ENCODE data around the gene NGLY1. TPM values are rescaled to one million over a fixed set of nuclear protein-coding genes. Genes with fewer than 3 reads are reported as not detected.

The NGLY1 gene
- total and polyA plus RNA-seq, 9 of the 15 experiments (the other 6 are each of a cell fraction or from before 2014, with no cell fraction given): 52.2 to 124 (median 87.6) TPM

- no peak overlapping the region for H3K4me3 ChIP-seq
- 0% methylated on average over 1 of the region's 1 CpG for WGBS (ENCODE audit: insufficient coverage, low coverage, missing lambda C conversion rate)
- FAIRE-seq (no peak), ATAC-seq (no peak), DNase-seq (ENCODE audit: extremely low read depth in 1 of 4, low spot score in 3 of 4) (no peak)
- in situ Hi-C loops (cut with MboI) (no loop called here), intact Hi-C loops (cut with micrococcal nuclease) (no loop called here)
- no peak overlapping the region for H3K4me2 ChIP-seq (ENCODE audit: insufficient read depth, low read length)
- BruUV-seq (replicated peaks): no TSS peak
- no peaks in the 10 kb centered on the region for H3K9me1 ChIP-seq (ENCODE audit: control insufficient read depth, insufficient read depth, low read length)
- H3K27ac ChIP-seq (ENCODE audit: extremely low read depth, low read depth, low read length): no peak overlapping the region
- no peaks in the 10 kb centered on the region for H3K9me3 ChIP-seq (replicated peaks; ENCODE audit: control insufficient read depth, insufficient read depth, low read depth, low read length)
- no peak overlapping the region for H3K9ac ChIP-seq (ENCODE audit: insufficient read depth in 1 of 2, low read depth in 2 of 2, low read length in 2 of 2)
- H3K79me2 ChIP-seq (ENCODE audit: control insufficient read depth, insufficient read depth, low read length): no peaks in the 10 kb centered on the region
- POLR2A ChIA-PET: no interaction called here
- H3K27me3 ChIP-seq (ENCODE audit: control insufficient read depth in 2 of 2, insufficient read depth in 2 of 2, low read length in 2 of 2): peaks cover 7 to 19% of the 10 kb centered on the region in 2 experiments; a peak in 3 of 5 replicates
- CTCF ChIA-PET (ENCODE audit: low intra/inter-chr PET ratio): no interaction called here
- no peak overlapping the region for H2AFZ ChIP-seq (ENCODE audit: low read depth, low read length)
- TF ChIP-seq DMBX1 (CRISPR knock-in tag; IDR thresholded peaks at IDR 0.05; ENCODE audit: borderline replicate concordance): no peak
- TF ChIP-seq TRIM25 (IDR thresholded peaks at IDR 0.05; ENCODE audit: borderline replicate concordance): no peak
- no peak for TF ChIP-seq FOXA1 (IDR thresholded peaks at IDR 0.05; ENCODE audit: borderline replicate concordance)
- peak in 1 of 2 experiments; percentile 64; a peak in 1 of 4 replicates for TF ChIP-seq MCM7 (IDR thresholded peaks at IDR 0.05)
- TF ChIP-seq DACH1 (IDR thresholded peaks at IDR 0.05; ENCODE audit: partially characterized antibody): peak; percentile 92
- no peak for TF ChIP-seq CREM (IDR thresholded peaks at IDR 0.05; ENCODE audit: low read depth)
- no peak for TF ChIP-seq C11orf30 (IDR thresholded peaks at IDR 0.05; ENCODE audit: low read depth)
- TF ChIP-seq ZNF232 (CRISPR knock-in tag; IDR thresholded peaks at IDR 0.05): 0 out of 2 replicates have a peak, but pooled peaks have one; percentile 48
- TF ChIP-seq E2F3 (CRISPR knock-in tag; IDR thresholded peaks at IDR 0.05): no peak
- TF ChIP-seq ARID3B (CRISPR knock-in tag; IDR thresholded peaks at IDR 0.05; ENCODE audit: borderline replicate concordance): no peak
- H4K20me1 ChIP-seq (replicated peaks; ENCODE audit: control insufficient read depth, insufficient read depth, low read length): no peaks in the 10 kb centered on the region
- H3K36me3 ChIP-seq (ENCODE audit: control insufficient read depth, insufficient read depth, low read length): no peaks in the 10 kb centered on the region
- no peaks in the 10 kb centered on the region for H3K4me1 ChIP-seq (replicated peaks in 1 of 2; ENCODE audit: control insufficient read depth in 2 of 2, insufficient read depth in 2 of 2, low read length in 2 of 2)
These were observed 21.4 kb upstream of the NGLY1 start for GRCh38 chr3:25804676-25805075.
